K562 (cell line): ENCODE data around the gene UNC5B. TPM values are rescaled to one million over a fixed set of nuclear protein-coding genes. Genes with fewer than 3 reads are reported as not detected.
A peak's percentile ranks its signal among the peaks of the same experiment; 100 is the strongest.

Source experiments
- ATAC-seq: fragments of 200-7000 bp; cut with Tn5 transposase; 3 replicates; pipeline ENCODE4 v1.9.1; 2020; ENCODE audit warnings: moderate library complexity
- BruUV-seq: library from RNA; stranded (reverse); fragments of 400-500 nt; replicated peaks from 2 replicates; lab custom pipeline; 2021; lab: Mats Ljungman, UMichigan
- CTCF ChIA-PET: fragments of 300-600 bp; formaldehyde crosslinking; extraction: SDS; loops from one replicate; lab custom pipeline; 2021; ENCODE audit warnings: low intra/inter-chr PET ratio; lab: Yijun Ruan, JAX
- POLR2A ChIA-PET: fragments of 300-600, 350-650 bp; sonication (Branson Sonifier 250); formaldehyde crosslinking; extraction: SDS; loops from one replicate; lab custom pipeline; 2021; ENCODE audit warnings: antibody characterized with exemption, inconsistent platforms; lab: Yijun Ruan, JAX
- DNase-seq, 4 experiments: peaks; one replicate each; pipeline versions ENCODE4 v3.0.0 to v3.0.0-alpha.2; 2011 to 2018; ENCODE audit warnings: low spot score in 3 of 4, mixed read lengths in 3 of 4; ENCODE audit errors: extremely low read depth in 1 of 4
- FAIRE-seq: peaks from 2 replicates; lab custom pipeline; 2011; peaks lifted over from hg19 to GRCh38; lab: Jason Lieb, UNC
- H2AFZ ChIP-seq: 2 replicates; pipeline ENCODE4 v1.6.0; 2011; ENCODE audit warnings: low read depth, low read length, control low read depth, inconsistent platforms
- H3K27ac ChIP-seq: fragments of 200-600 bp; 3 replicates; pipeline ENCODE4 v1.8.0; 2011; ENCODE audit warnings: low read depth, mild to moderate bottlenecking, control low read depth, inconsistent platforms, low read length, moderate library complexity, mixed read lengths; ENCODE audit errors: extremely low read depth
- H3K27me3 ChIP-seq, 2 experiments: fragments of 300-600 bp in 1 of 2; 2 replicates in 1 of 2; 3 replicates in 1 of 2; pipeline versions ENCODE4 v1.6.0 to v1.8.0; 2011; ENCODE audit warnings: inconsistent platforms in 2 of 2, low read length in 2 of 2, mild to moderate bottlenecking in 1 of 2, mixed read lengths in 1 of 2, moderate library complexity in 1 of 2; ENCODE audit not compliant: control insufficient read depth in 2 of 2, insufficient read depth in 2 of 2
- H3K36me3 ChIP-seq: fragments of 300-600 bp; 3 replicates; pipeline ENCODE4 v1.8.0; 2011; ENCODE audit warnings: mild to moderate bottlenecking, low read length, inconsistent platforms; ENCODE audit not compliant: control insufficient read depth, insufficient read depth
- H3K4me1 ChIP-seq, 2 experiments: fragments of 200-600 bp in 1 of 2; replicated peaks in 1 of 2; 2 replicates in 1 of 2; 3 replicates in 1 of 2; pipeline versions ENCODE4 v1.5.1 to v1.8.0; 2011; ENCODE audit warnings: inconsistent platforms in 2 of 2, low read length in 2 of 2, mild to moderate bottlenecking in 1 of 2, mixed read lengths in 1 of 2, moderate library complexity in 1 of 2; ENCODE audit not compliant: control insufficient read depth in 2 of 2, insufficient read depth in 2 of 2
- H3K4me2 ChIP-seq: 2 replicates; pipeline ENCODE4 v1.6.1; 2011; ENCODE audit warnings: low read length, control low read depth, inconsistent platforms, mixed read lengths; ENCODE audit not compliant: insufficient read depth
- H3K4me3 ChIP-seq: fragments of 200-600 bp; sonication (generic), shearing (Covaris generic); 2 replicates; pipeline ENCODE4 v1.5.1; 2016; ENCODE audit warnings: control low read depth, inconsistent platforms
- H3K79me2 ChIP-seq: fragments of 200-600 bp; 3 replicates; pipeline ENCODE4 v1.8.0; 2011; ENCODE audit warnings: low read length, inconsistent platforms; ENCODE audit not compliant: control insufficient read depth, insufficient read depth
- H3K9ac ChIP-seq, 2 experiments: 2 replicates each; pipeline versions ENCODE4 v1.6.0 to v1.6.1; 2011; ENCODE audit warnings: low read depth in 2 of 2, low read length in 2 of 2, control low read depth in 1 of 2, inconsistent platforms in 1 of 2, mild to moderate bottlenecking in 1 of 2, mixed read lengths in 1 of 2; ENCODE audit not compliant: insufficient read depth in 1 of 2
- H3K9me1 ChIP-seq: one replicate; pipeline ENCODE4 v1.6.0; 2011; ENCODE audit warnings: inconsistent platforms, mild to moderate bottlenecking, low read length, moderate library complexity; ENCODE audit not compliant: control insufficient read depth, insufficient read depth
- H3K9me3 ChIP-seq: replicated peaks from 2 replicates; pipeline ENCODE4 v1.5.1; 2011; ENCODE audit warnings: low read depth, low read length, inconsistent platforms; ENCODE audit not compliant: control insufficient read depth, insufficient read depth
- H4K20me1 ChIP-seq: replicated peaks from 2 replicates; pipeline ENCODE4 v1.6.1; 2011; ENCODE audit warnings: low read length, inconsistent platforms, mixed read lengths; ENCODE audit not compliant: control insufficient read depth, insufficient read depth
- CTCF ChIP-seq, 3 experiments: IDR thresholded peaks in 2 of 3; conservative IDR thresholded peaks in 1 of 3; 2 replicates each; pipeline ENCODE4 v1.5.1; 2011 to 2012; ENCODE audit warnings: low read length in 3 of 3, mild to moderate bottlenecking in 3 of 3, control low read depth in 2 of 3, improper control_type of control experiment in 1 of 3, inconsistent platforms in 1 of 3, low read depth in 1 of 3, mixed read lengths in 1 of 3, moderate library complexity in 1 of 3; ENCODE audit not compliant: insufficient read depth in 2 of 3
- PRMT5 ChIP-seq: sonication (generic); formaldehyde crosslinking; IDR thresholded peaks from 2 replicates; pipeline ENCODE4 v1.5.0; 2020; ENCODE audit warnings: missing genetic modification reagents
- ZFX ChIP-seq: sonication (generic); formaldehyde crosslinking; IDR thresholded peaks from 2 replicates; pipeline ENCODE4 v1.8.0; 2022; ENCODE audit warnings: mild to moderate bottlenecking, missing genetic modification reagents, moderate library complexity
- WGBS: fragments of 100-300 bp; shearing (Covaris generic); methylation state at CpG from one replicate; pipeline ENCODE4 v1.1.6; 2016; ENCODE audit warnings: low coverage, mixed read lengths; ENCODE audit not compliant: insufficient coverage; ENCODE audit errors: missing lambda C conversion rate; 5-methylcytosine and 5-hydroxymethylcytosine counted together
- in situ Hi-C: fragments of 300-500 bp; cut with MboI; formaldehyde crosslinking; loops from 4 replicates; pipeline ENCODE4 v1.15.0; 2018; ENCODE audit warnings: inconsistent platforms, mixed read lengths
- intact Hi-C: fragments of 100-400 bp; cut with micrococcal nuclease; formaldehyde crosslinking; loops from 2 replicates; pipeline ENCODE4 v1.14.2; 2022
- polyA plus RNA-seq, 8 experiments: library from polyadenylated mRNA; depleted of rRNA in 4 of 8; stranded (reverse) in 5 of 8; unstranded in 3 of 8; fragments of >200 nt; fragmentation: Nextera tagmentation in 2 of 8; fragmentation: Illumina TruSeq in 1 of 8; extraction: Ambion mirVana in 2 of 8; extraction: Trizol in 1 of 8; gene quantifications; 2 replicates each; pipeline versions ENCODE4 v1.2.1 to v1.2.3, GENCODE V29; 2011 to 2014; ENCODE audit warnings: inconsistent platforms in 1 of 8, missing spikeins in 1 of 8
- total RNA-seq, 7 experiments: library from RNA; depleted of rRNA in 6 of 7; stranded (reverse); fragments of >200 nt in 6 of 7; fragmentation: Illumina TruSeq in 2 of 7; extraction: Trizol in 2 of 7; gene quantifications; 2 replicates each; pipeline versions ENCODE4 v1.2.1 to v1.2.3, GENCODE V29; 2011 to 2021; ENCODE audit warnings: low replicate concordance in 1 of 7

The UNC5B gene
- total and polyA plus RNA-seq, 9 of the 15 experiments (the other 6 are each of a cell fraction or from before 2014, with no cell fraction given): 0.10 to 8.4 (median 2.1) TPM

- DNase-seq (no peak), ATAC-seq (no peak), FAIRE-seq (no peak)
- no peaks in the 10 kb centered on the region for H3K9me1 ChIP-seq
- intact Hi-C loops (loop anchor here (5.0 kb wide), 1 partner anchor 384 kb away; no protein-coding TSS in a partner anchor), in situ Hi-C loops (loop anchor here (5.0 kb wide), 1 partner anchor 364 kb away; no protein-coding TSS in a partner anchor)
- H3K9ac ChIP-seq: peak overlapping the region in 1 of 2 experiments; percentile 20; a peak in 1 of 4 replicates
- ChIA-PET POLR2A (interaction anchor here (0.7 to 2.4 kb wide), 4 partner anchors 8 to 20 kb away, joined by 3 to 8 read pairs (median 3); no protein-coding TSS in a partner anchor), CTCF (interaction anchor here (0.6 to 3.3 kb wide), 5 partner anchors 16 to 383 kb away, joined by 3 to 15 read pairs (median 4); no protein-coding TSS in a partner anchor)
- no peak for TF ChIP-seq ZFX (CRISPR knock-in tag)
- H3K27ac ChIP-seq: no peak overlapping the region
- no peaks in the 10 kb centered on the region for H3K79me2 ChIP-seq
- H3K4me3 ChIP-seq: no peak overlapping the region
- no peak overlapping the region for H3K4me2 ChIP-seq
- no peaks in the 10 kb centered on the region for H3K9me3 ChIP-seq
- H3K36me3 ChIP-seq: no peaks in the 10 kb centered on the region
- peaks cover 3 to 18% of the 10 kb centered on the region in 2 experiments; a peak in 4 of 5 replicates for H3K4me1 ChIP-seq
- H3K27me3 ChIP-seq: peaks cover 0 to 27% of the 10 kb centered on the region in 2 experiments; a peak in 2 of 5 replicates
- 18% methylated on average over 4 of the region's 4 CpGs for whole genome bisulfite sequencing
- no TSS peak for BruUV-seq
- peaks cover 15% of the 10 kb centered on the region for H4K20me1 ChIP-seq
- H2AFZ ChIP-seq: no peak overlapping the region
Observed at GRCh38 chr10:71285986-71286385, 73.6 kb downstream of the UNC5B start.

GRCh38 chr10:71286521-71287294 is 74.3 kb downstream of the UNC5B start:
- no peak overlapping the region for H3K4me3 ChIP-seq
- POLR2A ChIA-PET: interaction anchor here (0.7 to 2.4 kb wide), 4 partner anchors 9 to 757 kb away, joined by 3 to 8 read pairs (median 5); no protein-coding TSS in a partner anchor
- intact Hi-C loops (loop anchor here (5.0 kb wide), 1 partner anchor 384 kb away; no protein-coding TSS in a partner anchor), in situ Hi-C loops (loop anchor here (5.0 kb wide), 1 partner anchor 364 kb away; no protein-coding TSS in a partner anchor)
- peak; percentile 44 for FAIRE-seq
- ATAC-seq: peak; percentile 37
- H3K36me3 ChIP-seq: no peaks in the 10 kb centered on the region
- H3K4me1 ChIP-seq: peaks cover 3 to 18% of the 10 kb centered on the region in 2 experiments; a peak in 4 of 5 replicates
- TF ChIP-seq PRMT5 (CRISPR knock-in tag) (no peak), CTCF (IDR thresholded peaks at IDR 0.05 in 2 of 3, conservative IDR thresholded peaks at IDR 0.05 in 1 of 3; ENCODE audit: insufficient read depth in 2 of 3, low read depth in 1 of 3, low read length in 3 of 3) (0 out of 6 replicates have a peak, but pooled peaks of 1 of the 3 experiments have one; percentile 15)
- TF ChIP-seq, all 486 proteins: peak for 1
- H3K27me3 ChIP-seq: peaks cover 0 to 27% of the 10 kb centered on the region in 2 experiments; a peak in 2 of 5 replicates
- H3K9ac ChIP-seq: no peak overlapping the region
- no peak for DNase-seq
- 44% methylated on average over 17 of the region's 17 CpGs for WGBS
- BruUV-seq: no TSS peak
- H3K9me1 ChIP-seq: no peaks in the 10 kb centered on the region
- H3K79me2 ChIP-seq: no peaks in the 10 kb centered on the region
- H4K20me1 ChIP-seq: peaks cover 15% of the 10 kb centered on the region
- no peak overlapping the region for H3K27ac ChIP-seq
- no peak overlapping the region for H2AFZ ChIP-seq
- H3K4me2 ChIP-seq: no peak overlapping the region
- CTCF ChIA-PET: interaction anchor here (3.3 kb wide), 1 partner anchor 361 kb away, joined by 15 read pairs; no protein-coding TSS in a partner anchor
- H3K9me3 ChIP-seq: no peaks in the 10 kb centered on the region
